Measurements from ENCODE around the gene ERGIC3.

DNA sequence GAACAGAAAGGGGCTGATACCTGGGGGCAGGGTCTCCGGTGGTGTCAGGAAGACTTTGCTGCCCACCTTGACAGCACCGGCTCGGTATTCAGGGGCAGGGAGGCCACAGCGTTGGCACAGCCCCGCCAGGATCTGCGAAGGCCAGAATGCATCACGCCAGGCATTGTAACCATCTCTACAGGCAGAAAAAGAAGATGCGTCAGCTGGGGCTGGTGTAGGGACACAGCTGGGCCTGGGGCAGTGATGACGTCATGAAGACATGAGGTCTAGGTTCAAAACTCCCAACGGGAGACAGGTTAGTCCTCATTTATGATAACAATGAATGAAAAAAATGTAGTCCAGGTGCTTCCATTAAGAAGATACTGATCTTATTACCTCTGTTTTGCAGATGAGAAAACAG, 22.0 kb downstream of the ERGIC3 start:
- TF ChIP-seq, protein P1, sequence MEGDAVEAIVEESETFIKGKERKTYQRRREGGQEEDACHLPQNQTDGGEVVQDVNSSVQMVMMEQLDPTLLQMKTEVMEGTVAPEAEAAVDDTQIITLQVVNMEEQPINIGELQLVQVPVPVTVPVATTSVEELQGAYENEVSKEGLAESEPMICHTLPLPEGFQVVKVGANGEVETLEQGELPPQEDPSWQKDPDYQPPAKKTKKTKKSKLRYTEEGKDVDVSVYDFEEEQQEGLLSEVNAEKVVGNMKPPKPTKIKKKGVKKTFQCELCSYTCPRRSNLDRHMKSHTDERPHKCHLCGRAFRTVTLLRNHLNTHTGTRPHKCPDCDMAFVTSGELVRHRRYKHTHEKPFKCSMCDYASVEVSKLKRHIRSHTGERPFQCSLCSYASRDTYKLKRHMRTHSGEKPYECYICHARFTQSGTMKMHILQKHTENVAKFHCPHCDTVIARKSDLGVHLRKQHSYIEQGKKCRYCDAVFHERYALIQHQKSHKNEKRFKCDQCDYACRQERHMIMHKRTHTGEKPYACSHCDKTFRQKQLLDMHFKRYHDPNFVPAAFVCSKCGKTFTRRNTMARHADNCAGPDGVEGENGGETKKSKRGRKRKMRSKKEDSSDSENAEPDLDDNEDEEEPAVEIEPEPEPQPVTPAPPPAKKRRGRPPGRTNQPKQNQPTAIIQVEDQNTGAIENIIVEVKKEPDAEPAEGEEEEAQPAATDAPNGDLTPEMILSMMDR (IDR thresholded peaks at IDR 0.05): no peak
- no peak for TF ChIP-seq ZFX (IDR thresholded peaks at IDR 0.05; ENCODE audit: borderline replicate concordance)
